ENCODE data around the gene FBXO44.
A peak's percentile ranks its signal among the peaks of the same experiment; 100 is the strongest.

FBXO44 gene

GRCh38 chr1:11693024-11693590 is 38.4 kb downstream of the FBXO44 start:
- peaks cover 28% of the 10 kb centered on the region for H3K4me1 ChIP-seq (ENCODE audit: control insufficient read depth, low read depth, low read length)
- peak overlapping the region; percentile 70 for H3K4me3 ChIP-seq (ENCODE audit: low read length)
- no peak overlapping the region for H3K9ac ChIP-seq (ENCODE audit: low read length)
- H3K36me3 ChIP-seq (ENCODE audit: control insufficient read depth, low read depth, low read length) = no peaks in the 10 kb centered on the region
- H3K9me3 ChIP-seq (ENCODE audit: control insufficient read depth, low read depth, low read length) = no peaks in the 10 kb centered on the region
- no peaks in the 10 kb centered on the region for H3K27me3 ChIP-seq (ENCODE audit: control insufficient read depth, insufficient read depth, low read length)
- H3K27ac ChIP-seq (ENCODE audit: low read length) = no peak overlapping the region

GRCh38 chr1:11693917-11694316 is 39.2 kb downstream of the FBXO44 start:
- no peak overlapping the region for H3K27ac ChIP-seq (ENCODE audit: low read length)
- no peak overlapping the region for H3K4me3 ChIP-seq (ENCODE audit: low read length)
- H3K27me3 ChIP-seq (ENCODE audit: control insufficient read depth, insufficient read depth, low read length) = no peaks in the 10 kb centered on the region
- no peak overlapping the region for H3K9ac ChIP-seq (ENCODE audit: low read length)
- no peaks in the 10 kb centered on the region for H3K9me3 ChIP-seq (ENCODE audit: control insufficient read depth, low read depth, low read length)
- peaks cover 27% of the 10 kb centered on the region for H3K4me1 ChIP-seq (ENCODE audit: control insufficient read depth, low read depth, low read length)
- H3K36me3 ChIP-seq (ENCODE audit: control insufficient read depth, low read depth, low read length) = no peaks in the 10 kb centered on the region

- peaks cover 20% of the 10 kb centered on the region for H3K4me1 ChIP-seq (ENCODE audit: control insufficient read depth, low read depth, low read length)
- no peaks in the 10 kb centered on the region for H3K9me3 ChIP-seq (ENCODE audit: control insufficient read depth, low read depth, low read length)
- no peak overlapping the region for H3K9ac ChIP-seq (ENCODE audit: low read length)
- no peaks in the 10 kb centered on the region for H3K27me3 ChIP-seq (ENCODE audit: control insufficient read depth, insufficient read depth, low read length)
- no peak overlapping the region for H3K27ac ChIP-seq (ENCODE audit: low read length)
- H3K36me3 ChIP-seq (ENCODE audit: control insufficient read depth, low read depth, low read length) = no peaks in the 10 kb centered on the region
- H3K4me3 ChIP-seq (ENCODE audit: low read length) = no peak overlapping the region
Measured at GRCh38 chr1:11695861-11696260, 41.2 kb downstream of the FBXO44 start.

- no peaks in the 10 kb centered on the region for H3K9me3 ChIP-seq (ENCODE audit: control insufficient read depth, low read depth, low read length)
- no peaks in the 10 kb centered on the region for H3K36me3 ChIP-seq (ENCODE audit: control insufficient read depth, low read depth, low read length)
- H3K27me3 ChIP-seq (ENCODE audit: control insufficient read depth, insufficient read depth, low read length) = no peaks in the 10 kb centered on the region
- H3K4me3 ChIP-seq (ENCODE audit: low read length) = no peak overlapping the region
- no peak overlapping the region for H3K9ac ChIP-seq (ENCODE audit: low read length)
- peaks cover 26% of the 10 kb centered on the region for H3K4me1 ChIP-seq (ENCODE audit: control insufficient read depth, low read depth, low read length)
- H3K27ac ChIP-seq (ENCODE audit: low read length) = no peak overlapping the region
Measured at GRCh38 chr1:11697188-11697892, 42.7 kb downstream of the FBXO44 start.

- Histone ChIP-seq H3K4me3 (ENCODE audit: low read length) (no peak overlapping the region), H3K27me3 (ENCODE audit: control insufficient read depth, insufficient read depth, low read length) (no peaks in the 10 kb centered on the region), H3K27ac (ENCODE audit: low read length) (no peak overlapping the region), H3K4me1 (ENCODE audit: control insufficient read depth, low read depth, low read length) (peaks cover 22% of the 10 kb centered on the region), H3K9ac (ENCODE audit: low read length) (no peak overlapping the region), H3K9me3 (ENCODE audit: control insufficient read depth, low read depth, low read length) (no peaks in the 10 kb centered on the region), H3K36me3 (ENCODE audit: control insufficient read depth, low read depth, low read length) (no peaks in the 10 kb centered on the region)
Measured at GRCh38 chr1:11697893-11698210, 43.2 kb downstream of the FBXO44 start.

- H3K4me3 ChIP-seq (ENCODE audit: low read length) = no peak overlapping the region
- H3K9me3 ChIP-seq (ENCODE audit: control insufficient read depth, low read depth, low read length) = no peaks in the 10 kb centered on the region
- peaks cover 29% of the 10 kb centered on the region for H3K4me1 ChIP-seq (ENCODE audit: control insufficient read depth, low read depth, low read length)
- no peak overlapping the region for H3K27ac ChIP-seq (ENCODE audit: low read length)
- H3K27me3 ChIP-seq (ENCODE audit: control insufficient read depth, insufficient read depth, low read length) = no peaks in the 10 kb centered on the region
- H3K9ac ChIP-seq (ENCODE audit: low read length) = no peak overlapping the region
- H3K36me3 ChIP-seq (ENCODE audit: control insufficient read depth, low read depth, low read length) = no peaks in the 10 kb centered on the region
Measured at GRCh38 chr1:11700601-11701467, 46.2 kb downstream of the FBXO44 start.

- H3K27me3 ChIP-seq (ENCODE audit: control insufficient read depth, insufficient read depth, low read length) = no peaks in the 10 kb centered on the region
- peaks cover 30% of the 10 kb centered on the region for H3K4me1 ChIP-seq (ENCODE audit: control insufficient read depth, low read depth, low read length)
- H3K27ac ChIP-seq (ENCODE audit: low read length) = no peak overlapping the region
- no peaks in the 10 kb centered on the region for H3K36me3 ChIP-seq (ENCODE audit: control insufficient read depth, low read depth, low read length)
- H3K9ac ChIP-seq (ENCODE audit: low read length) = no peak overlapping the region
- H3K4me3 ChIP-seq (ENCODE audit: low read length) = no peak overlapping the region
- no peaks in the 10 kb centered on the region for H3K9me3 ChIP-seq (ENCODE audit: control insufficient read depth, low read depth, low read length)
Measured at GRCh38 chr1:11701551-11701961, 46.9 kb downstream of the FBXO44 start.

GRCh38 chr1:11701981-11702803 is 47.5 kb downstream of the FBXO44 start:
- H3K27ac ChIP-seq (ENCODE audit: low read length) = no peak overlapping the region
- H3K27me3 ChIP-seq (ENCODE audit: control insufficient read depth, insufficient read depth, low read length) = no peaks in the 10 kb centered on the region
- no peak overlapping the region for H3K4me3 ChIP-seq (ENCODE audit: low read length)
- H3K4me1 ChIP-seq (ENCODE audit: control insufficient read depth, low read depth, low read length) = peaks cover 32% of the 10 kb centered on the region
- H3K36me3 ChIP-seq (ENCODE audit: control insufficient read depth, low read depth, low read length) = no peaks in the 10 kb centered on the region
- H3K9me3 ChIP-seq (ENCODE audit: control insufficient read depth, low read depth, low read length) = no peaks in the 10 kb centered on the region
- H3K9ac ChIP-seq (ENCODE audit: low read length) = no peak overlapping the region

- peaks cover 34% of the 10 kb centered on the region for H3K4me1 ChIP-seq (ENCODE audit: control insufficient read depth, low read depth, low read length)
- no peak overlapping the region for H3K4me3 ChIP-seq (ENCODE audit: low read length)
- no peaks in the 10 kb centered on the region for H3K36me3 ChIP-seq (ENCODE audit: control insufficient read depth, low read depth, low read length)
- no peak overlapping the region for H3K27ac ChIP-seq (ENCODE audit: low read length)
- no peaks in the 10 kb centered on the region for H3K27me3 ChIP-seq (ENCODE audit: control insufficient read depth, insufficient read depth, low read length)
- no peak overlapping the region for H3K9ac ChIP-seq (ENCODE audit: low read length)
- no peaks in the 10 kb centered on the region for H3K9me3 ChIP-seq (ENCODE audit: control insufficient read depth, low read depth, low read length)
Measured at GRCh38 chr1:11703357-11704193, 48.9 kb downstream of the FBXO44 start.

GRCh38 chr1:11704194-11704529 is 49.5 kb downstream of the FBXO44 start:
- Histone ChIP-seq H3K36me3 (ENCODE audit: control insufficient read depth, low read depth, low read length) (no peaks in the 10 kb centered on the region), H3K9ac (ENCODE audit: low read length) (no peak overlapping the region), H3K9me3 (ENCODE audit: control insufficient read depth, low read depth, low read length) (no peaks in the 10 kb centered on the region), H3K27ac (ENCODE audit: low read length) (no peak overlapping the region), H3K4me3 (ENCODE audit: low read length) (no peak overlapping the region), H3K4me1 (ENCODE audit: control insufficient read depth, low read depth, low read length) (peaks cover 34% of the 10 kb centered on the region), H3K27me3 (ENCODE audit: control insufficient read depth, insufficient read depth, low read length) (no peaks in the 10 kb centered on the region)
